Endodermal cell (in vitro differentiated cells): ENCODE results near the gene HSD17B7. TPM values are rescaled to one million over a fixed set of nuclear protein-coding genes. Genes with fewer than 3 reads are reported as not detected.

Experiments used
- DNase-seq: peaks from one replicate; pipeline ENCODE4 v3.0.0-alpha.2; 2017
- H3K27ac ChIP-seq: 2 replicates; pipeline ENCODE4 v1.5.1; 2013; ENCODE audit warnings: mild to moderate bottlenecking, low read depth, low read length, moderate library complexity
- H3K27me3 ChIP-seq: 2 replicates; pipeline ENCODE4 v1.6.1; 2013; ENCODE audit warnings: mild to moderate bottlenecking, low read length, moderate library complexity; ENCODE audit not compliant: insufficient read depth, control insufficient read depth, poor library complexity, severe bottlenecking
- H3K36me3 ChIP-seq: 2 replicates; pipeline ENCODE4 v1.7.0; 2013; ENCODE audit warnings: mild to moderate bottlenecking, low read length, moderate library complexity; ENCODE audit not compliant: control insufficient read depth, insufficient read depth
- H3K4me1 ChIP-seq: one replicate; pipeline ENCODE4 v1.7.0; 2013; ENCODE audit warnings: low read length; ENCODE audit not compliant: control insufficient read depth, insufficient read depth
- H3K4me3 ChIP-seq: 2 replicates; pipeline ENCODE4 v1.5.1; 2013; ENCODE audit warnings: mild to moderate bottlenecking, low read length, moderate library complexity
- H3K9ac ChIP-seq: 2 replicates; pipeline ENCODE4 v1.6.1; 2013; ENCODE audit warnings: mild to moderate bottlenecking, low read length, moderate library complexity; ENCODE audit not compliant: poor library complexity, severe bottlenecking; ENCODE audit errors: extremely low read depth
- H3K9me3 ChIP-seq: 2 replicates; pipeline ENCODE4 v1.6.1; 2013; ENCODE audit warnings: mild to moderate bottlenecking, low read length, moderate library complexity; ENCODE audit not compliant: control insufficient read depth
- H3K27ac Mint-ChIP-seq: 2 replicates; pipeline ENCODE4 v1.8.0; 2020; ENCODE audit warnings: mixed read lengths
- H3K27me3 Mint-ChIP-seq: 2 replicates; pipeline ENCODE4 v1.8.0; 2021; ENCODE audit warnings: mild to moderate bottlenecking, mixed read lengths; ENCODE audit not compliant: insufficient read depth
- H3K36me3 Mint-ChIP-seq: 2 replicates; pipeline ENCODE4 v1.8.0; 2020; ENCODE audit warnings: low read depth, mixed read lengths
- H3K4me1 Mint-ChIP-seq: 2 replicates; pipeline ENCODE4 v1.8.0; 2020; ENCODE audit warnings: mixed read lengths
- H3K4me3 Mint-ChIP-seq: 2 replicates; pipeline ENCODE4 v1.8.0; 2020; ENCODE audit warnings: mild to moderate bottlenecking, moderate library complexity, mixed read lengths
- H3K9me3 Mint-ChIP-seq: 2 replicates; pipeline ENCODE4 v1.8.0; 2020; ENCODE audit warnings: mild to moderate bottlenecking, mixed read lengths
- CTCF ChIP-seq: fragments of 200-600 bp; sonication (generic); conservative IDR thresholded peaks from 2 replicates; pipeline ENCODE4 v1.5.0; 2021; ENCODE audit warnings: antibody characterized with exemption, mild to moderate bottlenecking
- WGBS, 2 experiments: methylation state at CpG; one replicate each; pipeline versions ENCODE4 v1.1.5 to v1.1.7; 2013; ENCODE audit warnings: missing lambda C conversion rate in 2 of 2, mixed read lengths in 1 of 2; ENCODE audit not compliant: insufficient coverage in 1 of 2, insufficient read length in 1 of 2; 5-methylcytosine and 5-hydroxymethylcytosine counted together
- total RNA-seq, 2 donors: library from RNA; stranded (reverse); fragmentation: NEBNext Ultra II Directional in 1 of 2; extraction: Animal tissue kit (Norgen Biotek cat#: 25700) in 1 of 2; gene quantifications; 2 replicates in 1 of 2; 3 replicates in 1 of 2; pipeline ENCODE4 v1.2.1, GENCODE V29; 2021

Gene HSD17B7
- total RNA-seq, 2 donors from 2014 or later: 30.0 to 33.2 TPM

- H3K9me3 Mint-ChIP-seq: no peaks in the 10 kb centered on the region
- TF ChIP-seq CTCF: no peak
Observed at GRCh38 chr1:162851341-162851740, 60.8 kb downstream of the HSD17B7 start.

GRCh38 chr1:162854245-162854882, 63.9 kb downstream of the HSD17B7 start:
- H3K9me3 Mint-ChIP-seq: no peaks in the 10 kb centered on the region
- no peak overlapping the region for H3K9ac ChIP-seq
- peak; percentile 90 for TF ChIP-seq CTCF
- no peaks in the 10 kb centered on the region for H3K27me3 Mint-ChIP-seq
- H3K4me1 ChIP-seq: no peaks in the 10 kb centered on the region
- peaks cover 9% of the 10 kb centered on the region for H3K4me1 Mint-ChIP-seq
- no peak overlapping the region for H3K27ac ChIP-seq
- H3K4me3 Mint-ChIP-seq: no peak overlapping the region
- no peaks in the 10 kb centered on the region for H3K9me3 ChIP-seq
- WGBS, 2 experiments: 30 to 50% methylated on average over 2 to 3 of the region's 4 CpGs
- no peaks in the 10 kb centered on the region for H3K36me3 ChIP-seq
- H3K27me3 ChIP-seq: no peaks in the 10 kb centered on the region
- H3K4me3 ChIP-seq: no peak overlapping the region
- H3K27ac Mint-ChIP-seq: no peak overlapping the region
- no peaks in the 10 kb centered on the region for H3K36me3 Mint-ChIP-seq
- peak; percentile 81 for DNase-seq

More at GRCh38 chr1:162851341-162851740, 60.8 kb downstream of the HSD17B7 start:
- WGBS, 2 experiments: 95% methylated on average over 1 of the region's 1 CpG; no CpG with 5 or more reads in 1 of the 2 experiments
- Mint-ChIP-seq H3K36me3 (no peaks in the 10 kb centered on the region), H3K4me3 (no peak overlapping the region), H3K27me3 (no peaks in the 10 kb centered on the region), H3K4me1 (peaks cover 8% of the 10 kb centered on the region), H3K27ac (no peak overlapping the region)
- Histone ChIP-seq H3K36me3 (no peaks in the 10 kb centered on the region), H3K27me3 (no peaks in the 10 kb centered on the region), H3K27ac (no peak overlapping the region), H3K4me1 (no peaks in the 10 kb centered on the region), H3K4me3 (no peak overlapping the region), H3K9me3 (no peaks in the 10 kb centered on the region), H3K9ac (no peak overlapping the region)
- DNase-seq: no peak

- 96 to 100% methylated on average over 1 to 4 of the region's 4 CpGs for WGBS, 2 experiments
- Histone ChIP-seq H3K27ac (no peak overlapping the region), H3K36me3 (no peaks in the 10 kb centered on the region), H3K4me3 (no peak overlapping the region), H3K9me3 (no peaks in the 10 kb centered on the region), H3K27me3 (no peaks in the 10 kb centered on the region), H3K4me1 (no peaks in the 10 kb centered on the region), H3K9ac (no peak overlapping the region)
- H3K4me1 Mint-ChIP-seq: peaks cover 9% of the 10 kb centered on the region
- no peak for DNase-seq
- no peaks in the 10 kb centered on the region for H3K9me3 Mint-ChIP-seq
- H3K36me3 Mint-ChIP-seq: no peaks in the 10 kb centered on the region
- no peak overlapping the region for H3K4me3 Mint-ChIP-seq
- no peak overlapping the region for H3K27ac Mint-ChIP-seq
- no peak for TF ChIP-seq CTCF
- H3K27me3 Mint-ChIP-seq: no peaks in the 10 kb centered on the region
Observed at GRCh38 chr1:162855461-162856150, 65.1 kb downstream of the HSD17B7 start.
